ENCODE measurements around the gene HAT1. TPM values are rescaled to one million over a fixed set of nuclear protein-coding genes. Genes with fewer than 3 reads are reported as not detected.

The HAT1 gene
- total and polyA plus RNA-seq, 8 donors, result 7.8 to 20.1 (median 16.2) TPM

- ATAC-seq (no peak), DNase-seq (no peak), FAIRE-seq (no peak)
- Histone ChIP-seq H3K4me3 (no peak overlapping the region), H3K36me3 (peaks cover 0 to 7% (median 0%) of the 10 kb centered on the region in 3 donors), H3K4me1 (no peaks in the 10 kb centered on the region), H3K27ac (no peak overlapping the region), H3K27me3 (no peaks in the 10 kb centered on the region), H3K9me3 (no peaks in the 10 kb centered on the region)
- no peak for TF ChIP-seq CTCF (IDR thresholded peaks at IDR 0.05)
- intact Hi-C loops (cut with DNase I), result no loop called here
Measured at GRCh38 chr2:171952276-171952675, 30.0 kb downstream of the HAT1 start.

GRCh38 chr2:171952748-171953147, 30.5 kb downstream of the HAT1 start:
- DNase-seq (no peak), FAIRE-seq (no peak), ATAC-seq (no peak)
- peaks cover 0 to 2% (median 0%) of the 10 kb centered on the region in 3 donors for H3K36me3 ChIP-seq
- H3K4me3 ChIP-seq, result no peak overlapping the region
- TF ChIP-seq CTCF (IDR thresholded peaks at IDR 0.05), result no peak
- no peaks in the 10 kb centered on the region for H3K27me3 ChIP-seq
- 96 to 98% methylated on average over 3 of the region's 3 CpGs for WGBS, 2 donors
- no peaks in the 10 kb centered on the region for H3K9me3 ChIP-seq
- intact Hi-C loops (cut with DNase I), result no loop called here
- no peak overlapping the region for H3K27ac ChIP-seq
- H3K4me1 ChIP-seq, result no peaks in the 10 kb centered on the region

- no peak for TF ChIP-seq CTCF (IDR thresholded peaks at IDR 0.05)
- Histone ChIP-seq H3K4me3 (no peak overlapping the region), H3K36me3 (no peaks in the 10 kb centered on the region), H3K9me3 (no peaks in the 10 kb centered on the region), H3K4me1 (no peaks in the 10 kb centered on the region), H3K27me3 (no peaks in the 10 kb centered on the region), H3K27ac (no peak overlapping the region)
- FAIRE-seq, result no peak
- WGBS, 2 donors, result 92 to 97% methylated on average over 7 of the region's 7 CpGs
- intact Hi-C loops (cut with DNase I), result no loop called here
- peak in 3 of 4 donors; percentile 15 to 62 (median 59) for ATAC-seq
- DNase-seq, result no peak
Measured at GRCh38 chr2:171956135-171956825, 34.0 kb downstream of the HAT1 start.

GRCh38 chr2:171957061-171957460, 34.8 kb downstream of the HAT1 start:
- peak in 1 of 4 donors; percentile 32 for ATAC-seq
- 97% methylated on average over 2 of the region's 2 CpGs for WGBS, 2 donors
- TF ChIP-seq CTCF (IDR thresholded peaks at IDR 0.05), result no peak
- Histone ChIP-seq H3K4me3 (no peak overlapping the region), H3K9me3 (no peaks in the 10 kb centered on the region), H3K4me1 (no peaks in the 10 kb centered on the region), H3K27me3 (no peaks in the 10 kb centered on the region), H3K27ac (no peak overlapping the region), H3K36me3 (no peaks in the 10 kb centered on the region)
- intact Hi-C loops (cut with DNase I), result no loop called here
- DNase-seq, result no peak
- no peak for FAIRE-seq

GRCh38 chr2:171958475-171958874, 36.2 kb downstream of the HAT1 start:
- ATAC-seq (peak in 1 of 4 donors; percentile 47), DNase-seq (no peak), FAIRE-seq (no peak)
- 94 to 95% methylated on average over 3 of the region's 3 CpGs for WGBS, 2 donors
- Histone ChIP-seq H3K4me3 (no peak overlapping the region), H3K9me3 (no peaks in the 10 kb centered on the region), H3K27ac (no peak overlapping the region), H3K4me1 (no peaks in the 10 kb centered on the region), H3K27me3 (no peaks in the 10 kb centered on the region), H3K36me3 (no peaks in the 10 kb centered on the region)
- intact Hi-C loops (cut with DNase I), result no loop called here
- TF ChIP-seq CTCF (IDR thresholded peaks at IDR 0.05), result no peak
